Epithelial cell of proximal tubule (primary cell): Measurements from ENCODE around the gene TMEM119. TPM values are rescaled to one million over a fixed set of nuclear protein-coding genes. Genes with fewer than 3 reads are reported as not detected.

Experiments used
- DNase-seq: peaks from one replicate; pipeline ENCODE4 v3.0.0-alpha.2; 2011; ENCODE audit warnings: low read depth
- H3K4me3 ChIP-seq: 2 replicates; pipeline ENCODE4 v1.5.1; 2011; ENCODE audit warnings: low read depth, mild to moderate bottlenecking, low read length
- CTCF ChIP-seq: conservative IDR thresholded peaks from 2 replicates; pipeline ENCODE4 v1.5.1; 2012; ENCODE audit warnings: low read depth, mild to moderate bottlenecking, low read length
- total RNA-seq: library from RNA; depleted of rRNA; stranded (reverse); fragments of >200 nt; gene quantifications from 2 replicates; pipeline ENCODE4 v1.2.3, GENCODE V29; 2015

TMEM119 gene
- total RNA-seq, 1 donor from 2014 or later = 0.06 TPM

GRCh38 chr12:108616941-108617858, 19.3 kb upstream of the TMEM119 start:
- no peak overlapping the region for H3K4me3 ChIP-seq
- no peak for TF ChIP-seq CTCF
- no peak for DNase-seq

DNA sequence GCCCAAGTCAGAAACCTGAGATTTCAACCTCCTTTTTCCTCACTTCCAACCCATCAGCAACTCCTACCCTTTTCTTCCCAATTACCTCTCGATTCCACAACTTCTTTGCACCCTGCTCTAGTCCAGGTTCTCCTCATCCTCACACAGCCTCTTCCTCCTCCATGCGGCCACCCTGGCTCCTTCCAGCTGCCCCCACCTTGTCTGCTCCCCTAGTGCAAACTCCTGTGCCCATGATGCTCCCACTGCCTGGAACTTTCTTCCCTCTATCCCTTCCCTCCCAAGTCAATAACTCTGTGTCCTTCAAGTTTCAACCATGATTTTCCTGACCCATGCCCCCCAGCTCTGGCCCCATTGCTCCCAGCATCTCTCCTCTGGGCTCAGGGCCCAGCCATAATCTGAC, 18.5 kb upstream of the TMEM119 start:
- DNase-seq = no peak
- H3K4me3 ChIP-seq = no peak overlapping the region
- no peak for TF ChIP-seq CTCF

DNA sequence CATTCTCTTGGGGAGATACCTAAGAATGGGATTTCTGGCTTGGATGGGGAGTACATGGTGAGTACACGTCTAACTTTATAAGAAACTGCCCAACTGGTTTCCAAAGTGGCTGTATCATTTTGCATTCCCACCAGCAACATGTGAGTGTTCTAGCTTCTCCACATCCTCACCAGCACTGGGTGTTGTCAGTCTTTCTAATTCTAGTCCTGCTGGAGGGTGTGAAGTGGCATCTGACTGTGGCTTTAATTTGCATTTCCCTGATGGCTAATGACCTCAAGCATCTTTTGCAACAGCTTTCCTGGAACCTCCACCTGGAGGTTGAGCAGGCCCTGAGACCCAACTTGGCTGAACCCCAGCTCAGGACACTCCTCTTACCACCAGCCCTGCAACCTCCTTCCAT, 18.0 kb upstream of the TMEM119 start:
- H3K4me3 ChIP-seq = no peak overlapping the region
- no peak for DNase-seq
- no peak for TF ChIP-seq CTCF

GRCh38 chr12:108614639-108615038, 16.8 kb upstream of the TMEM119 start:
- no peak for TF ChIP-seq CTCF
- DNase-seq = no peak
- no peak overlapping the region for H3K4me3 ChIP-seq

GRCh38 chr12:108614041-108614440, 16.2 kb upstream of the TMEM119 start:
- H3K4me3 ChIP-seq = no peak overlapping the region
- no peak for DNase-seq
- no peak for TF ChIP-seq CTCF

GRCh38 chr12:108613548-108613947, 15.7 kb upstream of the TMEM119 start:
- no peak overlapping the region for H3K4me3 ChIP-seq
- TF ChIP-seq CTCF = no peak
- DNase-seq = no peak
